ENCODE measurements around the gene VAV1. TPM values are rescaled to one million over a fixed set of nuclear protein-coding genes. Genes with fewer than 3 reads are reported as not detected.

Gene VAV1
- total and polyA plus RNA-seq, 2 of the 13 experiments (the other 11 are each of a cell fraction or from before 2014, with no cell fraction given), result not detected

GRCh38 chr19:6753178-6754031 is 19.1 kb upstream of the VAV1 start (continued):
- TF ChIP-seq E2F2 (CRISPR knock-in tag; IDR thresholded peaks at IDR 0.05; ENCODE audit: borderline replicate concordance) (0 out of 2 replicates have a peak, but pooled peaks have one; percentile 31), ZNF792 (CRISPR knock-in tag; IDR thresholded peaks at IDR 0.05) (peak; percentile 84; the same call in 1 of the 2 replicates), NR2F2 (IDR thresholded peaks at IDR 0.05; ENCODE audit: borderline replicate concordance, low read depth) (no peak; the same call in 1 of the 2 replicates), ZBTB38 (CRISPR knock-in tag; IDR thresholded peaks at IDR 0.05) (0 out of 2 replicates have a peak, but pooled peaks have one; percentile 42), ZMYM2 (CRISPR knock-in tag; IDR thresholded peaks at IDR 0.05) (peak; percentile 72; the same call in 1 of the 2 replicates), NR1H2 (CRISPR knock-in tag; IDR thresholded peaks at IDR 0.05; ENCODE audit: borderline replicate concordance, low read depth) (0 out of 2 replicates have a peak, but pooled peaks have one; percentile 49), JUN (CRISPR knock-in tag; IDR thresholded peaks at IDR 0.05) (no peak), GPN1 (CRISPR knock-in tag; IDR thresholded peaks at IDR 0.05; ENCODE audit: borderline replicate concordance) (no peak), ZNF678 (CRISPR knock-in tag; IDR thresholded peaks at IDR 0.05) (no peak), ZNF580 (CRISPR knock-in tag; IDR thresholded peaks at IDR 0.05; ENCODE audit: borderline replicate concordance, low read depth) (peak; percentile 77; the same call in 1 of the 2 replicates), ZNF180 (CRISPR knock-in tag; IDR thresholded peaks at IDR 0.05; ENCODE audit: borderline replicate concordance, low read depth) (0 out of 2 replicates have a peak, but pooled peaks have one; percentile 39), ZNF510 (CRISPR knock-in tag; IDR thresholded peaks at IDR 0.05; ENCODE audit: low read depth) (0 out of 2 replicates have a peak, but pooled peaks have one; percentile 71), TFAP4 (IDR thresholded peaks at IDR 0.05; ENCODE audit: borderline replicate concordance, low read depth) (peak; percentile 76; the same call in 1 of the 2 replicates), ZNF652 (CRISPR knock-in tag; IDR thresholded peaks at IDR 0.05; ENCODE audit: borderline replicate concordance, low read depth) (peak; percentile 42; the same call in 1 of the 2 replicates), ZKSCAN8 (CRISPR knock-in tag; IDR thresholded peaks at IDR 0.05; ENCODE audit: borderline replicate concordance) (no peak), HNF1B (CRISPR knock-in tag; IDR thresholded peaks at IDR 0.05) (peak; percentile 90), ZNF709 (CRISPR knock-in tag; IDR thresholded peaks at IDR 0.05) (no peak; the same call in 1 of the 2 replicates), MLLT10 (CRISPR knock-in tag; IDR thresholded peaks at IDR 0.05) (no peak), E2F1 (CRISPR knock-in tag; IDR thresholded peaks at IDR 0.05) (no peak), RBFOX2 (IDR thresholded peaks at IDR 0.05; ENCODE audit: low read depth, low read length) (peak; percentile 90), ATF4 (CRISPR knock-in tag; IDR thresholded peaks at IDR 0.05) (peak in 1 of 2 experiments; percentile 58; a peak in 1 of 4 replicates)
